ENCODE data around the gene EXOC8. TPM values are rescaled to one million over a fixed set of nuclear protein-coding genes. Genes with fewer than 3 reads are reported as not detected.

EXOC8 gene
- total and polyA plus RNA-seq, 2 donors (not counting 3 experiments of a cell fraction or from before 2014, with no cell fraction given) = 2.8 to 13.2 TPM

- Histone ChIP-seq H2AFZ (ENCODE audit: low read depth, low read length) (no peak overlapping the region), H3K27ac (ENCODE audit: insufficient read depth, low read depth, low read length) (no peak overlapping the region), H3K9me1 (replicated peaks; ENCODE audit: control insufficient read depth, extremely low read depth, insufficient read depth, low read length) (no peaks in the 10 kb centered on the region), H3K4me1 (ENCODE audit: control insufficient read depth, extremely low read depth, insufficient read depth, low read length) (peaks cover 9% of the 10 kb centered on the region), H3K36me3 (ENCODE audit: control insufficient read depth in 2 of 2, extremely low read depth in 1 of 2, insufficient read depth in 2 of 2, low read length in 2 of 2) (no peaks in the 10 kb centered on the region), H3K79me2 (ENCODE audit: control insufficient read depth, insufficient read depth, low read length) (peaks cover 70% of the 10 kb centered on the region), H3K9ac (replicated peaks; ENCODE audit: extremely low read depth, insufficient read depth, low read length) (no peak overlapping the region), H3K4me2 (ENCODE audit: insufficient read depth, low read length) (no peak overlapping the region), H3K4me3 (replicated peaks in 1 of 3; ENCODE audit: insufficient read depth in 1 of 3, low read depth in 1 of 3, low read length in 3 of 3) (no peak overlapping the region), H4K20me1 (replicated peaks; ENCODE audit: control insufficient read depth, extremely low read depth, insufficient read depth, low read length) (no peaks in the 10 kb centered on the region), H3K9me3 (replicated peaks; ENCODE audit: control insufficient read depth, insufficient read depth, low read length) (no peaks in the 10 kb centered on the region), H3K27me3 (ENCODE audit: control insufficient read depth in 2 of 2, insufficient read depth in 2 of 2, low read length in 2 of 2) (no peaks in the 10 kb centered on the region)
- dilution Hi-C loops (cut with MboI; ENCODE audit: extremely low pct_ligation_motif_present, low sequenced_read_pairs) (no loop called here), intact Hi-C loops (cut with micrococcal nuclease) (no loop called here)
- FAIRE-seq (no peak), DNase-seq (ENCODE audit: low read depth, low spot score) (no peak)
- ChIA-PET CTCF (no interaction called here), POLR2A (interaction anchor here (0.7 kb wide), 1 partner anchor 13 kb away, joined by 5 read pairs; no protein-coding TSS in a partner anchor)
- BruUV-seq (replicated peaks) = no TSS peak
- TF ChIP-seq MAX (IDR thresholded peaks at IDR 0.05; ENCODE audit: insufficient read depth, insufficient read length) (no peak), GATA2 (IDR thresholded peaks at IDR 0.05; ENCODE audit: insufficient read depth, insufficient read length, low read depth, low read length) (no peak), JUN (IDR thresholded peaks at IDR 0.05; ENCODE audit: borderline replicate concordance, insufficient read depth, insufficient read length, low read depth) (no peak), POLR2A (IDR thresholded peaks at IDR 0.05; ENCODE audit: low read depth, low read length) (no peak), EZH2 (IDR thresholded peaks at IDR 0.05; ENCODE audit: borderline replicate concordance, low read depth, low read length, severe bottlenecking) (no peak), FOS (IDR thresholded peaks at IDR 0.05; ENCODE audit: borderline replicate concordance, insufficient read depth, low read length) (no peak), POLR2AphosphoS5 (IDR thresholded peaks at IDR 0.05; ENCODE audit: insufficient read depth, low read depth, low read length) (no peak), MYC (IDR thresholded peaks at IDR 0.05; ENCODE audit: low read depth, low read length) (no peak), CTCF (IDR thresholded peaks at IDR 0.05; ENCODE audit: extremely low read depth in 1 of 2, insufficient read depth in 1 of 2, low read depth in 1 of 2, low read length in 2 of 2) (no peak)
Observed at GRCh38 chr1:231382426-231382825, 44.8 kb upstream of the EXOC8 start.

Data from endothelial cell of umbilical vein (primary cell).